ENCODE data around the gene DAGLA. TPM values are rescaled to one million over a fixed set of nuclear protein-coding genes. Genes with fewer than 3 reads are reported as not detected.

Gene DAGLA
- total RNA-seq, 1 experiment from 2014 or later, result 3.1 TPM

DNA sequence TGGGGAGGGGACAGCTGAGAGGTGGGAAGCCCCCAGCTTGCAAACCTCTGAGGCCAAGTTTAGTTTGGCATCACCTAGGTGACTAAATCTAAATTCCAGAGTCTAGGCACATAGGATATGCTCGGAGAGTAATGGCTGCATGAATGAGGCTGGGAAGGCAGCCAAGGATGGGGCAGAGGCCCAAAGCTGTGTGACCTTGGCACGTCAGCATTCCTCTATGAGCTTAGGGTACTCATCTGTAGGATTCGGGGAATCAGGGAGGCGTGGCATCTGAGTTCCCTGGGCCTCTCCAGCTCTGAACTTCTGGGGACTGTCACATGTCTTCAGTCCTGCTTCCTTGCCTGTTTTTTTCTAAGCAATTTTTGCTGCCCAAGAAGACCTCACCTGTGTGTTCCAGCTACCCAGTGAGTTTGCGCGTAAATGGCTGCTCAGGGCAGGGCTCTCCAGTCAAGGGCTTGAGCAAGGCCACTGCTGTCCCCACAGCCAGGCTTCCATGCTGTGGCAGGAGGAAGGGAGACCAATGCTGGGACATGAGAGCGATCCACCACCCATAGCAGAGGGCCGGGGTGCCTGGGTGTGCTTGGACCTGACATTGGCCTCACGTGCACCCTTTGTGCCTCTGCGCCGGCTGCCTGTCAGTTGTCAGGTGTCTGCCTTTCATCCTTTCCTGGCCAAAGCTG, 13.9 kb downstream of the DAGLA start (continued):
- TF ChIP-seq, protein P1, sequence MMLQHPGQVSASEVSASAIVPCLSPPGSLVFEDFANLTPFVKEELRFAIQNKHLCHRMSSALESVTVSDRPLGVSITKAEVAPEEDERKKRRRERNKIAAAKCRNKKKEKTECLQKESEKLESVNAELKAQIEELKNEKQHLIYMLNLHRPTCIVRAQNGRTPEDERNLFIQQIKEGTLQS (CRISPR knock-in tag; conservative IDR thresholded peaks at IDR 0.05), result no peak
- no peak for TF ChIP-seq TEAD4 (CRISPR knock-in tag; IDR thresholded peaks at IDR 0.05)
- no peak for TF ChIP-seq CBFB (CRISPR knock-in tag; IDR thresholded peaks at IDR 0.05; ENCODE audit: low read depth)
- TF ChIP-seq ETV6 (CRISPR knock-in tag; IDR thresholded peaks at IDR 0.05), result no peak
- no peak for TF ChIP-seq ZNF396 (CRISPR knock-in tag; IDR thresholded peaks at IDR 0.05; ENCODE audit: borderline replicate concordance)
- TF ChIP-seq, protein P2, sequence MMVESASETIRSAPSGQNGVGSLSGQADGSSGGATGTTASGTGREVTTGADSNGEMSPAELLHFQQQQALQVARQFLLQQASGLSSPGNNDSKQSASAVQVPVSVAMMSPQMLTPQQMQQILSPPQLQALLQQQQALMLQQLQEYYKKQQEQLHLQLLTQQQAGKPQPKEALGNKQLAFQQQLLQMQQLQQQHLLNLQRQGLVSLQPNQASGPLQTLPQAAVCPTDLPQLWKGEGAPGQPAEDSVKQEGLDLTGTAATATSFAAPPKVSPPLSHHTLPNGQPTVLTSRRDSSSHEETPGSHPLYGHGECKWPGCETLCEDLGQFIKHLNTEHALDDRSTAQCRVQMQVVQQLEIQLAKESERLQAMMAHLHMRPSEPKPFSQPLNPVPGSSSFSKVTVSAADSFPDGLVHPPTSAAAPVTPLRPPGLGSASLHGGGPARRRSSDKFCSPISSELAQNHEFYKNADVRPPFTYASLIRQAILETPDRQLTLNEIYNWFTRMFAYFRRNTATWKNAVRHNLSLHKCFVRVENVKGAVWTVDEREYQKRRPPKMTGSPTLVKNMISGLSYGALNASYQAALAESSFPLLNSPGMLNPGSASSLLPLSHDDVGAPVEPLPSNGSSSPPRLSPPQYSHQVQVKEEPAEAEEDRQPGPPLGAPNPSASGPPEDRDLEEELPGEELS (CRISPR knock-in tag; IDR thresholded peaks at IDR 0.05), result no peak
- TF ChIP-seq CREB1 (CRISPR knock-in tag; IDR thresholded peaks at IDR 0.05), result no peak

GRCh38 chr11:61694602-61694939, 14.4 kb downstream of the DAGLA start:
- H3K4me1 Mint-ChIP-seq, result peaks cover 46% of the 10 kb centered on the region
- DNase-seq (ENCODE audit: low spot score), result no peak
- no peak overlapping the region for H3K27ac Mint-ChIP-seq
- no peaks in the 10 kb centered on the region for H3K36me3 Mint-ChIP-seq
- POLR2A ChIA-PET, result interaction anchor here (1.0 to 2.3 kb wide), 2 partner anchors 11 to 24 kb away, joined by 7 to 9 read pairs; no protein-coding TSS in a partner anchor
- CTCF ChIA-PET, result interaction anchor here (0.6 to 3.1 kb wide), 34 partner anchors 10 to 212 kb away, joined by 3 to 25 read pairs (median 4); partner anchors contain the start of genes LRRC10B and MYRF
- H3K27me3 Mint-ChIP-seq (ENCODE audit: low read depth), result no peaks in the 10 kb centered on the region; the same call in 1 of the 2 replicates
- H3K9me3 Mint-ChIP-seq, result no peaks in the 10 kb centered on the region
- ATAC-seq, result no peak
- no peak overlapping the region for H3K4me3 Mint-ChIP-seq
- TF ChIP-seq TP53 (CRISPR knock-in tag; IDR thresholded peaks at IDR 0.05), result no peak
- TF ChIP-seq ZNF512 (CRISPR knock-in tag; IDR thresholded peaks at IDR 0.05; ENCODE audit: borderline replicate concordance), result no peak
- no peak for TF ChIP-seq KAT7 (CRISPR knock-in tag; IDR thresholded peaks at IDR 0.05; ENCODE audit: borderline replicate concordance)
- TF ChIP-seq, protein P3, sequence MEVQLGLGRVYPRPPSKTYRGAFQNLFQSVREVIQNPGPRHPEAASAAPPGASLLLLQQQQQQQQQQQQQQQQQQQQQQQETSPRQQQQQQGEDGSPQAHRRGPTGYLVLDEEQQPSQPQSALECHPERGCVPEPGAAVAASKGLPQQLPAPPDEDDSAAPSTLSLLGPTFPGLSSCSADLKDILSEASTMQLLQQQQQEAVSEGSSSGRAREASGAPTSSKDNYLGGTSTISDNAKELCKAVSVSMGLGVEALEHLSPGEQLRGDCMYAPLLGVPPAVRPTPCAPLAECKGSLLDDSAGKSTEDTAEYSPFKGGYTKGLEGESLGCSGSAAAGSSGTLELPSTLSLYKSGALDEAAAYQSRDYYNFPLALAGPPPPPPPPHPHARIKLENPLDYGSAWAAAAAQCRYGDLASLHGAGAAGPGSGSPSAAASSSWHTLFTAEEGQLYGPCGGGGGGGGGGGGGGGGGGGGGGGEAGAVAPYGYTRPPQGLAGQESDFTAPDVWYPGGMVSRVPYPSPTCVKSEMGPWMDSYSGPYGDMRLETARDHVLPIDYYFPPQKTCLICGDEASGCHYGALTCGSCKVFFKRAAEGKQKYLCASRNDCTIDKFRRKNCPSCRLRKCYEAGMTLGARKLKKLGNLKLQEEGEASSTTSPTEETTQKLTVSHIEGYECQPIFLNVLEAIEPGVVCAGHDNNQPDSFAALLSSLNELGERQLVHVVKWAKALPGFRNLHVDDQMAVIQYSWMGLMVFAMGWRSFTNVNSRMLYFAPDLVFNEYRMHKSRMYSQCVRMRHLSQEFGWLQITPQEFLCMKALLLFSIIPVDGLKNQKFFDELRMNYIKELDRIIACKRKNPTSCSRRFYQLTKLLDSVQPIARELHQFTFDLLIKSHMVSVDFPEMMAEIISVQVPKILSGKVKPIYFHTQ (CRISPR knock-in tag; IDR thresholded peaks at IDR 0.05), result no peak
- TF ChIP-seq SP1 (CRISPR knock-in tag; conservative IDR thresholded peaks at IDR 0.05), result no peak
- TF ChIP-seq E2F5 (CRISPR knock-in tag; IDR thresholded peaks at IDR 0.05), result no peak
- no peak for TF ChIP-seq RORB (CRISPR knock-in tag; IDR thresholded peaks at IDR 0.05)
- TF ChIP-seq FOXJ3 (CRISPR knock-in tag; IDR thresholded peaks at IDR 0.05; ENCODE audit: borderline replicate concordance), result no peak
- no peak for TF ChIP-seq GRHL2 (CRISPR knock-in tag; IDR thresholded peaks at IDR 0.05; ENCODE audit: insufficient replicate concordance, severe bottlenecking)
- TF ChIP-seq NFATC4 (CRISPR knock-in tag; IDR thresholded peaks at IDR 0.05), result no peak
- TF ChIP-seq ATF2 (CRISPR knock-in tag; IDR thresholded peaks at IDR 0.05; ENCODE audit: borderline replicate concordance, low read depth), result no peak
- no peak for TF ChIP-seq MXD4 (CRISPR knock-in tag; IDR thresholded peaks at IDR 0.05; ENCODE audit: borderline replicate concordance)
- TF ChIP-seq MLX (CRISPR knock-in tag; IDR thresholded peaks at IDR 0.05), result no peak
- no peak for TF ChIP-seq ATF6 (CRISPR knock-in tag; IDR thresholded peaks at IDR 0.05)
- TF ChIP-seq ZNF396 (CRISPR knock-in tag; IDR thresholded peaks at IDR 0.05; ENCODE audit: borderline replicate concordance), result no peak
- no peak for TF ChIP-seq TEAD4 (CRISPR knock-in tag; IDR thresholded peaks at IDR 0.05)
- TF ChIP-seq CREM (CRISPR knock-in tag; IDR thresholded peaks at IDR 0.05), result no peak

All from WTC11 (cell line).